Measurements from ENCODE around the gene ZNF155.
A peak's percentile ranks its signal among the peaks of the same experiment; 100 is the strongest.

ZNF155 gene

DNA sequence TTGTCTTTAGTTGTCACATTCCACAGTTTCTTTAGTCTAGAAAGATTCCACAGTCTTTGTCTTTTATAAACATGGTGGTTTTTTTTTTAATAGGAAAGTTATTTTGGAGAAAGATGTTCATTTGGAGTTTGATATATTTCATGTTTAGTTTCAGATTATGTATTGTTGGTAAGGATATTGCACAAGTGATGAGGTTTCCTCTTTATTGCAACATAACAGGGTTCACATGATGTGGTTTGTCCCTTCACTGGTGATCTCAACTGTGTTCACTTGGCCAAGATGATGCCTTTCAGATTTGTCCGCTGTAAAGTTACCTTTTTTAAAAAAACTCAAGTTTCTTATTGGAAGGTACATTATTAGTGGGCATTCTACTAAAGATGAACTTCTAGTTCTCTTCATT lies 22.0 kb downstream of the ZNF155 start:
- no peak for DNase-seq

DNA sequence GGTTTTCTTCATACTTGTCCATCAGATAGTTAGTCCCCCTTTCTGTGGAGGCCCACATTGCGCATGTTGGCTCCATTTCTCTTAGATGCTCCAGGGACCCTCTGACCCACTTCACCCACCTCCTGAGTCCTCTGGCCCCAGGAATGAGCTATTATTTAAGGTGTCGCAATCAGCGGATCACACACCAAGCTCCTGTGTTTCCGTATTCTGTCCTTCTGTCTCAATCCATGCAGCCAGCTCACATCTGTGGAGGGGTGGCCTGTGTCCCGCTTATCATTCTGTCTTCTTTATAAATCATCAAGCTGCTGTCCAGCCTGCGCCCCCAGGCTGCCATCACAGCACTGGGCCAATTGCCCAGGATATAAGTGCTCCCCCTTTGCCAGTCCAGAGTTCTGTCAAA lies 23.5 kb downstream of the ZNF155 start:
- no peak for DNase-seq

DNA sequence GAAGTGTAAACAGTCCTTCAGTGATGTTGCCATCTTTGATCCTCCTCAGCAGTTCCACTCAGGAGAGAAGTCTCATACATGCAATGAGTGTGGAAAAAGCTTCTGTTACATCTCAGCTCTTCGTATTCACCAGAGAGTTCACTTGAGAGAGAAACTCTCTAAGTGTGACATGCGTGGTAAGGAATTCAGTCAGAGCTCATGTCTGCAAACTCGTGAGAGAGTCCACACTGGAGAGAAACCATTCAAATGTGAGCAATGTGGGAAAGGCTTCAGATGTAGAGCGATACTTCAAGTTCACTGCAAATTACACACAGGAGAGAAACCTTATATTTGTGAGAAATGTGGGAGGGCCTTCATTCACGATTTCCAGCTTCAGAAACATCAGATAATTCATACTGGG lies 26.5 kb downstream of the ZNF155 start:
- no peak for DNase-seq

DNA sequence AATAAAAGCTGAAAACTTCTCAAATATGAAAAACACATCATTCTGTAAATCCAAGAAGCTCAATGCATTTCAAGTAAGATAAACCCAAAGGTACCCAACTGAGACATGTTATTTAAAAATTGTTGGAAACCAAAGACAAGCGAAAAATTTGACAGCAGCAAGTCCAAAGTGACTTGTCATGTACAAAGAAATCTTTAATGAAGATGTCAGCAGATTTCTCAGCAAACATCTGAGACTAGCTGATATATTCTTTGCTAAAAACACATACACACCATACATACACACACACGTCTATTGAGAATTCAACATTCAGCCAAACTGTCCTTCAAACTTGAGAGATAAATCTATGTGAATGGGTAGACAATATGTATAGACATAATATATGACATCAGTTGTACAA lies 35.5 kb downstream of the ZNF155 start:
- DNase-seq, result no peak

DNA sequence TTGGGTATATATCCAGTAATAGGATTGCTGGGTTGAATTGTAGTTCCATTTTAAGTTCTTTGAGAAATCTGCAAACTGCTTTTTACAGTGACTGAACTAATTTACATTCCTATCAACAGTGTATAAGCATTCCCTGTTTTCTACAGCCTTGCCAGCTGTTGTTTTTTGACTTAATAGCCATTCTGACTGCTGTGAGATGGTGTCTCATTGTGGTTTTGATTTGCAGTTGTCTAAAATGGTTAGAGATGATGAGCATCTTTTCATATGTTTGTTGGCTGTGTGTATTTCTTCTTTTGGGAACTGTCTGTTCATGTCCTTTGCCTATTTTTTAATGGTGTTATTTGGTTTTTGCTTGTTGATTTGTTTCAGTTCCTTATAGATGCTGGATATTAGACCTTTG lies 37.2 kb downstream of the ZNF155 start:
- no peak for DNase-seq

DNA sequence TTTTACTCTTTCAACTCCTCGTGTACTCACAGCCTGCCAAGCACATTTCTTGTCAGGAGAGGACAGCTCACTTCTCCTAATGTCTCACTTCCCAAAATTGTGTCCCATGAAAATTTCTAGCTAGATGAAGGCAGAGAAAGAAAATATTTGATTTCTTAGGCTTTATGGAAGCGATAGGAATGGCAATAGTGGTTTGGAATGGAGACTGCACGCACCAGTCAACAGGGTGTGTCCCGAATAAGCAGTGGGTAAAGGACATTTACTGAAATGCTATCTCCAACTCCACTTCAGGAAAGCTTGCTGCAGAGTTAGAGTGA lies 40.9 kb downstream of the ZNF155 start:
- DNase-seq, result no peak

DNA sequence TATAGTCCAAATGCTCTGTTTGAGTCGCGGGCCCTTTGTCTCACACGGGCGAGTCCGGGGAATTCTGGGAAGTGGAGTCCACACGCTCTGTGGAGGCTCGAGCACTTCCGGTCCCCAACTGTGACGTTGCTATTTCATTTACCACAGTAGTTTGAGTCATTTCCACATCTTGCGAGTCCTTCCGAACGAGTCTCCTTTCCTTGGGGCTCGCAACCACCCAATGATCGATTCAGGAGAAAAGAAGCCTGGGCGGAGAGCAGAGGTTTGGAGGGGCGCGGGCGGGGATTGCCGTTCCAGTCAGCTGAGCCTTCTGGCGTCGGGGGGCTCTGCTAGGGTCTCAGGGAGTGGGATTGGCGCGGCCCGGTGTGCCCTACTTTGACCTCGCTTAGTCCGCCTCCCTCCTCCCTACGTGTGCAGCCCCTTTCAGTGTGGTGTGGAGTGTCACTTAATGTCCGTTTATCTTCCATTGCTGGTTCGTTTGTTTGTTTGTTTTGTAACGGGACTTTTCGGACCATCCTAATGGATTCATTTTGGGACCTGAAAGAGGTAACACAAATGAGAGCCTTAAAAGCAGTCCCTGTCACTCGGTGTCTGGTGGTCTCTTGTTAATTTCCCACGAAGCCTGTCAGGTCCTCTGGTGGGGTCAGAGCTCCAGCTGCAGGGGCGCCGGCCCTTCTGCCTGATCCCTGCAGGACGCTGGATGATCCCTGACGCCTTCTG lies 41.4 kb downstream of the ZNF155 start, which contains the start of gene ZNF222:
TSS of gene ZNF222 (plus strand) at position 163 of the 720 bp plus-strand sequence. CDS start at position 221, 58 bp downstream.
- peak; percentile 31 to 56 for DNase-seq

DNA sequence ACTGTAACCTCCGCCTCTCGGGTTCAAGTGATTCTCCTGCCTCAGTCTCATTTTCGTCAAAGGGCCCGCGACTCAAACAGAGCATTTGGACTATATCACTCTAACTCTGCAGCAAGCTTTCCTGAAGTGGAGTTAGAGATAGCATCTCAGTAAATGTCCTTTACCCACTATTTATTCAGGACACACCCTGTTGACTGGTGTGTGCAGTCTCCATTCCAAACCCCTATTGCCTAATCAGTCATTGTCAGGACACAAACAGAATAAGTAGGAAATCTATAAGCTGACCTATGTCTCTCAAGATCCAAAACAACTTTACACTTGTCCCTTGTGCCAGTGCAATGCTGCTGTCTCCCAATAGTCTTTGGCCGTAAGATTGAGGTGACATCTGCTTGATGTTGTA lies 42.6 kb downstream of the ZNF155 start:
- no peak for DNase-seq

DNA sequence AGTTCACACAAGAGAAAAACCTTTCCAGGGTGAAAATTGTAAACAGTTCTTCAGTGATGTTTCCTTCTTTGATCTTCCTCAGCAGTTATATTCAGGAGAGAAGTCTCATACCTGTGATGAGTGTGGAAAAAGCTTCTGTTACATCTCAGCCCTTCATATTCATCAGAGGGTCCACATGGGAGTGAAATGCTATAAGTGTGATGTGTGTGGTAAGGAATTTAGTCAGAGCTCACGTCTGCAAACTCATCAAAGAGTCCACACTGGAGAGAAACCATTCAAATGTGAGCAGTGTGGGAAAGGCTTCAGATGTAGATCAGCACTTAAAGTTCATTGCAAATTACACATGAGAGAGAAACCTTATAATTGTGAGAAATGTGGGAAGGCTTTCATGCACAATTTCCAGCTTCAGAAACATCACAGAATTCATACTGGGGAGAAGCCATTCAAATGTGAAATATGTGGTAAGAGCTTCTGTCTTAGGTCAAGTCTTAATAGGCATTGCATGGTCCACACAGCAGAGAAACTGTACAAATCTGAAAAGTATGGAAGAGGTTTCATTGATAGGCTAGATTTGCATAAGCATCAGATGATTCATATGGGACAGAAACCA lies 48.1 kb downstream of the ZNF155 start:
- DNase-seq, result no peak

DNA sequence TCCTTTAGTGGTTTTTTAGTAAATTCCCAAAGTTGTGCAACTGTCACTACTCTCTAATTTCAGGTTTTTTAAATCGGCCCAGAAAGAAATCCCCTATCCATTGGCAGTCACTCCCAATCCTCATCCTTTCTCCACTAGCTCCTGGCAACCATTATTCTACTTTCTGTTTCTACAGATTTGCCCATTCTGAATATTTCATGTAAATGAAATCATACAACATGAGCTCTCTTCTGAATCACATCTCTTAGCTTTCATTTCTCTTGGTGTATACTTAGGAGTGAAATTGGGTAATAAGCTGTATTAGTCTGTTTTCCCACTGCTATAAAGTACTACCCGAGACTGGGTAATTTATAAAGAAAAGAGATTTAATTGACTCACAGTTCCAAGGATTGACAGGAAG lies 58.2 kb downstream of the ZNF155 start:
- no peak for DNase-seq
